Nephron progenitor cell (in vitro differentiated cells): ENCODE measurements around the gene STK11.

Source experiments
- DNase-seq: peaks from one replicate; pipeline ENCODE4 v3.0.0; 2021
- H3K27ac Mint-ChIP-seq: 2 replicates; pipeline ENCODE4 v1.8.0; 2021; ENCODE audit warnings: mild to moderate bottlenecking, moderate library complexity, mixed read lengths
- H3K27me3 Mint-ChIP-seq: 2 replicates; pipeline ENCODE4 v1.8.0; 2021; ENCODE audit warnings: mild to moderate bottlenecking, low read depth, mixed read lengths; ENCODE audit not compliant: poor library complexity
- H3K36me3 Mint-ChIP-seq: 2 replicates; pipeline ENCODE4 v1.8.0; 2021; ENCODE audit warnings: low read depth, mixed read lengths
- H3K4me1 Mint-ChIP-seq: 2 replicates; pipeline ENCODE4 v1.8.0; 2021; ENCODE audit warnings: mixed read lengths
- H3K4me3 Mint-ChIP-seq: 2 replicates; pipeline ENCODE4 v1.8.0; 2021; ENCODE audit warnings: mild to moderate bottlenecking, moderate library complexity, mixed read lengths
- H3K9me3 Mint-ChIP-seq: 2 replicates; pipeline ENCODE4 v1.8.0; 2021; ENCODE audit warnings: mild to moderate bottlenecking, moderate library complexity, mixed read lengths
- TF ChIP-seq, protein P1 (sequence below): fragments of 200-600 bp; sonication (generic); IDR thresholded peaks from 2 replicates; pipeline ENCODE4 v1.5.0; 2021; ENCODE audit warnings: antibody characterized with exemption

Gene STK11

DNA sequence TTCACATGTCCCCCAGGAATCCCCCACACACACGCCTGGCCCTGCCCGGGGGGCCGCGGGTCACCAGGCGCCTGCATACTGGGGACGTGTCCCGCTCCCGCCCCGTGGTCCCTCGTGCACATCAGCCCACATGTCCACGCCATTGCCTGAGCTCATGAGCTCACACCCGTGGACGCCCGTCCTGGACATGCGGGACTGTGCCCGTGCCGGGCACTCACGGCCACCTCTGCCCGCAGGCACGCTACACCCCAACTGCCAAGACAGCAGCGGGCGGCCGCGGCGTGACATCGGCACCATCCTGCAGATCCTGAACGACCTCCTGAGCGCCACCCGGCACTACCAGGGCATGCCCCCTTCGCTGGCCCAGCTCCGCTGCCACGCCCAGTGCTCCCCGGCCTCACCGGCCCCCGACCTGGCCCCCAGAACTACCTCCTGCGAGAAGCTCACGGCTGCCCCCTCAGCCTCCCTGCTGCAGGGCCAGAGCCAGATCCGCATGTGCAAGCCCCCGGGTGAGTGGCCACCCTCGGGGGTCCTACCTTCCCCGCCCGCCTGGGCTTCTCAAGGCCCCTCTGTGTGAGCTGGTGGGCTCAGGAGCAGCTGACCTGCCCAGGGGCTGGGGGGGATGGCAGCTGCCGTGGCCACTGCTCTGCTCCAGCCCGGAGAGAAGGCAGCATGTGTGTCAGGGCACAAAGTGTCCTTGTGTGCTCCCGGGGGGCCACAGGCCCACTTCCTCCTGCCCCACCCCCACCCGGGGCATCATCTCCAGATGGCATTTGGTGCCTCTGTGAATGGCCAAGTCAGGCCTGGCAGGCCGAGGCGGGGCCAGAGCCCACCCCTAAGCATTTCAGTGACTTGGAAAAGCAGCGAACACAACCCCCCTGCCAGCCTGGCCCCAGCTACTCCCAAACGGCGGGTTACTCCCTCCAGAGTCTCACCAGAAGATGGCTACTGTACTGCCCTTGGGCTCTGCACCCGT lies 49.9 kb downstream of the STK11 start:
- Mint-ChIP-seq H3K4me3 (peak overlapping the region; percentile 28), H3K27me3 (no peaks in the 10 kb centered on the region), H3K4me1 (peaks cover 50% of the 10 kb centered on the region), H3K27ac (peak overlapping the region; percentile 81), H3K36me3 (peaks cover 23% of the 10 kb centered on the region), H3K9me3 (no peaks in the 10 kb centered on the region)
- DNase-seq: no peak
- TF ChIP-seq, protein P1, sequence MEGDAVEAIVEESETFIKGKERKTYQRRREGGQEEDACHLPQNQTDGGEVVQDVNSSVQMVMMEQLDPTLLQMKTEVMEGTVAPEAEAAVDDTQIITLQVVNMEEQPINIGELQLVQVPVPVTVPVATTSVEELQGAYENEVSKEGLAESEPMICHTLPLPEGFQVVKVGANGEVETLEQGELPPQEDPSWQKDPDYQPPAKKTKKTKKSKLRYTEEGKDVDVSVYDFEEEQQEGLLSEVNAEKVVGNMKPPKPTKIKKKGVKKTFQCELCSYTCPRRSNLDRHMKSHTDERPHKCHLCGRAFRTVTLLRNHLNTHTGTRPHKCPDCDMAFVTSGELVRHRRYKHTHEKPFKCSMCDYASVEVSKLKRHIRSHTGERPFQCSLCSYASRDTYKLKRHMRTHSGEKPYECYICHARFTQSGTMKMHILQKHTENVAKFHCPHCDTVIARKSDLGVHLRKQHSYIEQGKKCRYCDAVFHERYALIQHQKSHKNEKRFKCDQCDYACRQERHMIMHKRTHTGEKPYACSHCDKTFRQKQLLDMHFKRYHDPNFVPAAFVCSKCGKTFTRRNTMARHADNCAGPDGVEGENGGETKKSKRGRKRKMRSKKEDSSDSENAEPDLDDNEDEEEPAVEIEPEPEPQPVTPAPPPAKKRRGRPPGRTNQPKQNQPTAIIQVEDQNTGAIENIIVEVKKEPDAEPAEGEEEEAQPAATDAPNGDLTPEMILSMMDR: no peak

DNA sequence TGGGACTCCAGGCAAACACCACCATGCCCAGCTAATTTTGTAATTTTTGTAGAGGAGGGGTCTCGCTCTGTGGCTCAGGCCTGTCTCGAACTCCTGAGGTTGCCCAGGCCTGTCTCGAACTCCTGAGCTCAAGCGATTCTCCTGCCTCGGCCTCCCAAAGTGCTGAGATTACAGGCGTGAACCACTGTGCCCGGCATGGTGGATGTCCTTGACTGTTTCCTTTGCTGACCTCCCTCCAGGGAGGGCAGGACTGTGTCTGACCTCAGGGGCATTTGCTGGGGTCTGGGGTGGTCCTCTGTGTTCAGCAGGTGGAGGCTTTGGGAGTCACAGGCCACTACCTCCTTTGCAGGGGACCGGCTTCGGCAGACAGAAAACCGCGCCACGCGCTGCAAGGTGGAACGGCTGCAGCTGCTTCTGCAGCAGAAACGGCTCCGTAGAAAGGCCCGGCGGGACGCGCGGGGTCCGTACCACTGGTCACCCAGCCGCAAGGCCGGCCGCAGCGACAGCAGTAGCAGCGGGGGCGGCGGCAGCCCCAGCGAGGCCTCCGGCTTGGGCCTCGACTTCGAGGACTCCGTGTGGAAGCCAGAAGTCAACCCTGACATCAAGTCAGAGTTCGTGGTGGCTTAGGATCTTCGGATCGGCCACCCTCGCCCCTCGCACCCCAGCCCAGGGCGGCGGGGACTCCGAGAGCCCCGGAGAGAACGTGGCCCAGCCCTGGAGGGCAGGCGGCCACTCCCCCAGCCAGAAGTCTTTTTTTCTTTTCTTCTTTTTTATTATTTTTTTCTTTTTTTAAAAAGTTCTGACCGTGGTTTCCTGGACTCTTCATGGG lies 51.3 kb downstream of the STK11 start:
- TF ChIP-seq, protein P1: no peak
- Mint-ChIP-seq H3K27ac (peak overlapping the region; percentile 87), H3K27me3 (peaks cover 3% of the 10 kb centered on the region), H3K9me3 (no peaks in the 10 kb centered on the region), H3K36me3 (peaks cover 19% of the 10 kb centered on the region), H3K4me1 (peaks cover 54% of the 10 kb centered on the region), H3K4me3 (no peak overlapping the region)
- DNase-seq: no peak

DNA sequence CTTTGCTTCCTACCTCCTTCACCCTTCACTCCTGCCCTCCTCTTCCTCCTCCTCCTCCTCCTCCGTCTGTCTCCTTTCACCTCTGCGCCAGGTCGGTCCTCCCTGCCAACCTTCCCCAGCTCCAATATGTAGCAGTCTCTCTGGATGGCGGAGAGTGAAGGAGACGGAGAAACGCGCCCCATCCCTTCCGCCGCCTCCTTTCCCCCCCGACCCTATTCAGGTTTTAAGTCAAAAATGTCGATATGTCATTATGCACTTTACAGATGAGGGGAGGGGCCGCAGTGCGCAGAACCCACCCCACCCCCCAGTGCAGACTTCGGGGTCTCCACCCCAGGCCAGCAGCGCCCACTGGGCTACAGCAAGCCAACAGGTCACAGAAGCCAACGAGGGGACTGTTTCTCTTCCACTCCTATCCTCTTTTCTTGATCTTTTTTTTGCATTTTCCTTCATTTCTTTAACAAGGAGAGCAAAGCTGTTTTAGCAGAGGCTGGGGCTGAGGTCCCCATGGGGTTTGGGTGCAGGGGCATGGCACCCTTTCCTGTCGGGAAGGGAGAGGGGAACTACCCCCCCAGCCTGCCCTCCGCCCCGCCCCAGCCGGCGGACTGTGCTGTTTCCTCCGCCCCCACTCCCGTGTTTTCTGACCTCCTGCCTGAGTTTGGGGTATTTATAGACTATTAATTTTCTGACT lies 52.0 kb downstream of the STK11 start:
- H3K36me3 Mint-ChIP-seq: peaks cover 18% of the 10 kb centered on the region
- TF ChIP-seq, protein P1: no peak
- H3K4me3 Mint-ChIP-seq: peak overlapping the region; percentile 42
- no peak for DNase-seq
- no peaks in the 10 kb centered on the region for H3K9me3 Mint-ChIP-seq
- peaks cover 62% of the 10 kb centered on the region for H3K4me1 Mint-ChIP-seq
- peak overlapping the region; percentile 87 for H3K27ac Mint-ChIP-seq
- H3K27me3 Mint-ChIP-seq: peaks cover 3% of the 10 kb centered on the region

DNA sequence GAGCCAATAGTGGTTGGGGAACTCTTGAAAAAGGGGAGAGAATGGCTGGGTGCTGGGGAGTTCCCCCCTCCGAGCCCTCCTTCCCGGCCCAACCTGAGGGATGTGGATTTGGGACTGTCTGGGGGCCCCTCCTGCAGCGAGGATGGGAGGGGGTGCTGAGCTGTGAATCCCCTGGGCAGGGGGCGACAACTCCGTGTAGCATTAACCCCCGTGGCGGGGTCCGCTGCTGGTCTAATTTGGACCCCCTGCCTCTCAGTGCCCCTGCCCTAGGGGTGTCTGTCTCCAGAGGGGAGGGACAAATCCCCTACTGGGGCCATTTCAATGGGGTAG lies 52.5 kb downstream of the STK11 start:
- peaks cover 18% of the 10 kb centered on the region for H3K36me3 Mint-ChIP-seq
- peak overlapping the region; percentile 42 for H3K4me3 Mint-ChIP-seq
- no peak for DNase-seq
- peak overlapping the region; percentile 68 for H3K27ac Mint-ChIP-seq
- no peaks in the 10 kb centered on the region for H3K9me3 Mint-ChIP-seq
- peaks cover 3% of the 10 kb centered on the region for H3K27me3 Mint-ChIP-seq
- H3K4me1 Mint-ChIP-seq: peaks cover 67% of the 10 kb centered on the region
- TF ChIP-seq, protein P1: no peak

DNA sequence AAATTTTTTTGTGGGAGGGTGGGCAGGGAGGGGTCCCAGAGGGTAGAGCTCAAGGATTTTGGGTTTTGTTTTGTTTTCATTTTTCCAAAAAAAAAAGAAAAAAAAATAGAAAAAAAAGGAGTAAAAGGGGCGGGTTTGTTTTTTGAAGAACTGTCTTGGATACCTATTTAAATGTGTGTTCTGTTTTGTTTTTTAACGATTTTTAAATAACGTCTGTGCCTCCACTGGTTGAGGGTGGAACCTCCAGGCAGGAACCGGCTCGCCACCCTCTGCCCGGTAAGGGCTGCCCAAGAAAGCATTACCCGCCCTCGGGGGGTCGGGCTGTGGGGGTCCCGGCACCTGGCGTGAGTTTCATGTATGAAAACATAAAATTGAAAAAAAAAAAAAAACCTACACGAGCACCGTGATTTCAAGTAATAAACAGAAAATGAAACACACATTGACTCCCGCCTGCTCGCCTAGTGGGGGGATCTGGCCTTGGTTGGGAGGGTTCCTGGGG lies 53.2 kb downstream of the STK11 start:
- no peak overlapping the region for H3K4me3 Mint-ChIP-seq
- TF ChIP-seq, protein P1: no peak
- H3K36me3 Mint-ChIP-seq: peaks cover 18% of the 10 kb centered on the region
- DNase-seq: no peak
- H3K4me1 Mint-ChIP-seq: peaks cover 72% of the 10 kb centered on the region
- peak overlapping the region; percentile 68 for H3K27ac Mint-ChIP-seq
- H3K27me3 Mint-ChIP-seq: peaks cover 3% of the 10 kb centered on the region
- H3K9me3 Mint-ChIP-seq: no peaks in the 10 kb centered on the region
